Lung (tissue), 12 donors: ENCODE data around the gene FTCD. TPM values are rescaled to one million over a fixed set of nuclear protein-coding genes. Genes with fewer than 3 reads are reported as not detected.

Experiments
- ATAC-seq: fragments of 200-7000 bp; cut with Tn5 transposase; one replicate; pipeline ENCODE4 v1.9.1; 2020; ENCODE audit warnings: moderate number of reproducible peaks; ENCODE audit not compliant: insufficient read depth, low FRiP score
- DNase-seq, 3 donors: peaks; one replicate each; pipeline ENCODE4 v3.0.0-alpha.2; 2013 to 2017
- H3K27ac ChIP-seq, 2 donors: one replicate each; pipeline ENCODE4 v1.5.1; 2013; ENCODE audit warnings: mild to moderate bottlenecking in 2 of 2, moderate library complexity in 2 of 2, control low read depth in 1 of 2, inconsistent platforms in 1 of 2, low read depth in 1 of 2, low read length in 1 of 2
- H3K27me3 ChIP-seq, 3 donors: one replicate each; pipeline ENCODE4 v1.5.1; 2013; ENCODE audit warnings: low read length in 2 of 3; ENCODE audit not compliant: control insufficient read depth in 3 of 3, insufficient read depth in 3 of 3
- H3K36me3 ChIP-seq, 4 donors: one replicate each; pipeline ENCODE4 v1.5.1; 2013; ENCODE audit warnings: low read length in 4 of 4, mild to moderate bottlenecking in 1 of 4, moderate library complexity in 1 of 4; ENCODE audit not compliant: control insufficient read depth in 4 of 4, insufficient read depth in 4 of 4
- H3K4me1 ChIP-seq, 5 donors: one replicate each; pipeline ENCODE4 v1.5.1; 2013; ENCODE audit warnings: low read length in 5 of 5, mild to moderate bottlenecking in 2 of 5, moderate library complexity in 1 of 5; ENCODE audit not compliant: control insufficient read depth in 5 of 5, insufficient read depth in 5 of 5
- H3K4me3 ChIP-seq: one replicate; pipeline ENCODE4 v1.5.1; 2013; ENCODE audit warnings: mild to moderate bottlenecking, control low read depth, moderate library complexity
- H3K9ac ChIP-seq, 2 donors: one replicate each; pipeline ENCODE4 v1.5.1; 2013; ENCODE audit warnings: low read length in 2 of 2, control low read depth in 1 of 2; ENCODE audit not compliant: insufficient read depth in 1 of 2
- H3K9me3 ChIP-seq, 4 donors: one replicate each; pipeline ENCODE4 v1.5.1; 2013; ENCODE audit warnings: low read length in 3 of 4, mild to moderate bottlenecking in 1 of 4, moderate library complexity in 1 of 4; ENCODE audit not compliant: control insufficient read depth in 4 of 4, insufficient read depth in 3 of 4
- CTCF ChIP-seq: IDR thresholded peaks from 2 replicates; pipeline ENCODE4 v1.5.1; 2012; ENCODE audit warnings: mild to moderate bottlenecking; ENCODE audit errors: control extremely low read depth, extremely low read depth
- WGBS, 2 donors: extraction: QIAGEN DNeasy Blood & Tissue Kit; methylation state at CpG; one replicate each; pipeline ENCODE4 v1.1.7; 2013; 5-methylcytosine and 5-hydroxymethylcytosine counted together
- polyA plus RNA-seq, 2 donors: library from polyadenylated mRNA; stranded (reverse); fragments of 200-250 nt; gene quantifications; one replicate each; pipeline ENCODE4 v1.2.1, GENCODE V29; 2013
- total RNA-seq, 2 donors: library from RNA; depleted of rRNA in 1 of 2; stranded (reverse); fragments of >200 nt in 1 of 2; gene quantifications; one replicate each; pipeline ENCODE4 v1.2.1, GENCODE V29; 2014 to 2021
- donor health status: control.
- donor health status: control.
- donor health status: Bipolar disorder and iron deficiency.
- donor health status: healthy.
- donor health status: DM: yes; HTN: yes; CAD: no.

The FTCD gene
- total and polyA plus RNA-seq, 4 donors = 0.03 to 0.43 (median 0.20) TPM

GRCh38 chr21:46126309-46127238 is 28.8 kb downstream of the FTCD start:
- no peaks in the 10 kb centered on the region for H3K4me1 ChIP-seq
- DNase-seq = peak in 1 of 3 donors; percentile 11
- peaks cover 0 to 33% (median 17%) of the 10 kb centered on the region in 4 donors for H3K36me3 ChIP-seq
- no peaks in the 10 kb centered on the region for H3K9me3 ChIP-seq
- no peak for TF ChIP-seq CTCF
- WGBS, 2 donors = 84 to 91% methylated on average over 31 to 32 of the region's 32 CpGs
- H3K27me3 ChIP-seq = no peaks in the 10 kb centered on the region
- H3K4me3 ChIP-seq = no peak overlapping the region
- no peak overlapping the region for H3K27ac ChIP-seq
- no peak overlapping the region for H3K9ac ChIP-seq
- ATAC-seq = no peak

- no peak overlapping the region for H3K27ac ChIP-seq
- ATAC-seq = no peak
- no peaks in the 10 kb centered on the region for H3K9me3 ChIP-seq
- no peak overlapping the region for H3K4me3 ChIP-seq
- peaks cover 0 to 39% (median 19%) of the 10 kb centered on the region in 4 donors for H3K36me3 ChIP-seq
- no peaks in the 10 kb centered on the region for H3K4me1 ChIP-seq
- no peak overlapping the region for H3K9ac ChIP-seq
- no peak for DNase-seq
- no peaks in the 10 kb centered on the region for H3K27me3 ChIP-seq
- 87 to 91% methylated on average over 47 of the region's 47 CpGs for WGBS, 2 donors
- TF ChIP-seq CTCF = no peak
Observed at GRCh38 chr21:46125846-46126301, 29.5 kb downstream of the FTCD start.

GRCh38 chr21:46124926-46125845 is 30.2 kb downstream of the FTCD start:
- H3K9ac ChIP-seq = no peak overlapping the region
- DNase-seq = peak in 1 of 3 donors; percentile 13
- no peak for TF ChIP-seq CTCF
- ATAC-seq = no peak
- H3K27me3 ChIP-seq = no peaks in the 10 kb centered on the region
- no peak overlapping the region for H3K4me3 ChIP-seq
- H3K9me3 ChIP-seq = no peaks in the 10 kb centered on the region
- H3K27ac ChIP-seq = no peak overlapping the region
- H3K4me1 ChIP-seq = no peaks in the 10 kb centered on the region
- H3K36me3 ChIP-seq = peaks cover 0 to 39% (median 19%) of the 10 kb centered on the region in 4 donors
- WGBS, 2 donors = 90 to 95% methylated on average over 47 to 49 of the region's 49 CpGs
